ENCODE measurements around the gene MMP2. TPM values are rescaled to one million over a fixed set of nuclear protein-coding genes. Genes with fewer than 3 reads are reported as not detected.

MMP2 gene
- total and polyA plus RNA-seq, 2 of the 8 experiments (the other 6 are each of a cell fraction or from before 2014, with no cell fraction given): 33.6 to 58.2 TPM

- CTCF ChIA-PET (ENCODE audit: partially characterized antibody): interaction anchor here (1.0 to 7.2 kb wide), 3 partner anchors 9 to 40 kb away, joined by 3 to 47 read pairs (median 3); no protein-coding TSS in a partner anchor
- no peak for TF ChIP-seq ATF3 (IDR thresholded peaks at IDR 0.05; ENCODE audit: insufficient read depth, low read depth, low read length)
- no peak for TF ChIP-seq JUN (IDR thresholded peaks at IDR 0.05; ENCODE audit: low read depth, low read length)
- no peak for TF ChIP-seq KDM1A (IDR thresholded peaks at IDR 0.05; ENCODE audit: borderline replicate concordance, low read length)
- TF ChIP-seq BACH1 (IDR thresholded peaks at IDR 0.05; ENCODE audit: low read length): no peak
- no peak for TF ChIP-seq NRF1 (IDR thresholded peaks at IDR 0.05; ENCODE audit: low read depth, low read length)
- TF ChIP-seq CREB1 (IDR thresholded peaks at IDR 0.05): no peak
- TF ChIP-seq RBBP5 (IDR thresholded peaks at IDR 0.05; ENCODE audit: borderline replicate concordance, low read depth, low read length): no peak
- TF ChIP-seq RNF2 (IDR thresholded peaks at IDR 0.05; ENCODE audit: borderline replicate concordance, low read depth, low read length, missing control alignments, poor library complexity, severe bottlenecking): no peak
- no peak for TF ChIP-seq JUND (IDR thresholded peaks at IDR 0.05; ENCODE audit: low read length)
- TF ChIP-seq ASH2L (IDR thresholded peaks at IDR 0.05; ENCODE audit: low read length): no peak
- no peak for TF ChIP-seq EP300 (IDR thresholded peaks at IDR 0.05; ENCODE audit: borderline replicate concordance in 1 of 2, low read depth in 2 of 2, low read length in 2 of 2)
- no peak for TF ChIP-seq E2F6 (IDR thresholded peaks at IDR 0.05)
Observed at GRCh38 chr16:55499281-55499680, 20.3 kb downstream of the MMP2 start.

More at GRCh38 chr16:55499281-55499680, 20.3 kb downstream of the MMP2 start:
- H3K9me3 ChIP-seq (ENCODE audit: insufficient read depth in 2 of 2, low read depth in 1 of 2, low read length in 1 of 2): no peaks in the 10 kb centered on the region
- H3K36me3 ChIP-seq (ENCODE audit: control insufficient read depth in 2 of 4, insufficient read depth in 4 of 4, low read length in 3 of 4): no peaks in the 10 kb centered on the region; a peak in 1 of 8 replicates
- no peak overlapping the region for H3K27ac ChIP-seq (ENCODE audit: low read depth, low read length)
- H4K91ac ChIP-seq (replicated peaks; ENCODE audit: insufficient read length, low read length): no peak overlapping the region
- FAIRE-seq: no peak
- no peak overlapping the region for H2BK15ac ChIP-seq (ENCODE audit: low read length)
- H3K14ac ChIP-seq (ENCODE audit: insufficient read length): no peak overlapping the region
- H3K79me1 ChIP-seq (ENCODE audit: low read depth, low read length): no peaks in the 10 kb centered on the region
- 90% methylated on average over 3 of the region's 3 CpGs; no CpG with 5 or more reads in 1 of the 2 experiments for WGBS, 2 experiments (ENCODE audit: extremely low coverage in 1 of 2, insufficient coverage in 1 of 2, insufficient read length in 1 of 2, insufficient replicate concordance in 2 of 2, low coverage in 1 of 2, low lambda C conversion rate in 2 of 2, missing lambda C conversion rate in 1 of 2)
- no peak overlapping the region for H3K9ac ChIP-seq (replicated peaks in 1 of 4; ENCODE audit: extremely low read depth in 1 of 4, low read depth in 3 of 4, low read length in 3 of 4)
- no peak overlapping the region for H3K4me3 ChIP-seq (ENCODE audit: extremely low read depth in 1 of 4, insufficient read depth in 2 of 4, low read depth in 3 of 4, low read length in 4 of 4)
- H3K27me3 ChIP-seq (replicated peaks in 1 of 4; ENCODE audit: control insufficient read depth in 3 of 4, extremely low read depth in 1 of 4, insufficient read depth in 3 of 4, low read length in 3 of 4): no peaks in the 10 kb centered on the region
- H3K4ac ChIP-seq (replicated peaks; ENCODE audit: insufficient read length, low read depth, low read length): no peak overlapping the region
- H2BK5ac ChIP-seq (ENCODE audit: low read depth, low read length): no peak overlapping the region
- POLR2A ChIA-PET (ENCODE audit: partially characterized antibody): interaction anchor here (1.3 kb wide), 1 partner anchor 22 kb away, joined by 3 read pairs; no protein-coding TSS in a partner anchor
- H2AFZ ChIP-seq (ENCODE audit: low read length): no peak overlapping the region
- peak in 1 of 2 experiments; percentile 7 for DNase-seq (ENCODE audit: low read depth in 1 of 2, low spot score in 2 of 2)
- H3K4me2 ChIP-seq (ENCODE audit: insufficient read depth in 1 of 2, low read depth in 2 of 2, low read length in 2 of 2): no peak overlapping the region
- no peak overlapping the region for H4K8ac ChIP-seq (ENCODE audit: extremely low read depth, insufficient read depth, low read length)
- peaks cover 0 to 5% (median 2%) of the 10 kb centered on the region in 4 experiments; a peak in 1 of 7 replicates for H3K4me1 ChIP-seq (replicated peaks in 1 of 4; ENCODE audit: control insufficient read depth in 3 of 4, insufficient read depth in 4 of 4, low read length in 3 of 4)
- no peak overlapping the region for H4K5ac ChIP-seq (ENCODE audit: insufficient read length, low read depth, low read length)
- no peak overlapping the region for H3K56ac ChIP-seq (replicated peaks; ENCODE audit: insufficient read length, low read depth, low read length)
- no peaks in the 10 kb centered on the region for H3K79me2 ChIP-seq (ENCODE audit: control insufficient read depth in 1 of 2, insufficient read depth in 2 of 2, low read length in 2 of 2)
- H4K20me1 ChIP-seq (replicated peaks in 1 of 2; ENCODE audit: control insufficient read depth in 1 of 2, insufficient read depth in 2 of 2, low read length in 2 of 2): no peaks in the 10 kb centered on the region
- no peak overlapping the region for H2BK12ac ChIP-seq (ENCODE audit: low read depth, low read length)
- no peak overlapping the region for H2AK5ac ChIP-seq (ENCODE audit: low read depth, low read length)
- H2BK120ac ChIP-seq (replicated peaks; ENCODE audit: low read depth, low read length): no peak overlapping the region
- H2BK20ac ChIP-seq (ENCODE audit: low read length): no peak overlapping the region
- no peaks in the 10 kb centered on the region for H3K23me2 ChIP-seq (ENCODE audit: low read depth, low read length)
- H3K18ac ChIP-seq (ENCODE audit: extremely low read depth, low read length): no peak overlapping the region
- H3K23ac ChIP-seq (ENCODE audit: insufficient read length): no peak overlapping the region
